HT-29 (cell line): Measurements from ENCODE around the gene PDE7B. TPM values are rescaled to one million over a fixed set of nuclear protein-coding genes. Genes with fewer than 3 reads are reported as not detected.

Experiments used
- DNase-seq: peaks from one replicate; pipeline ENCODE4 v3.0.0-alpha.2; 2015; ENCODE audit warnings: low spot score
- total RNA-seq: library from RNA; depleted of rRNA; stranded (reverse); fragments of >200 nt; shearing (Covaris generic); gene quantifications from 2 replicates; pipeline ENCODE4 v1.2.3, GENCODE V29; 2014

Gene PDE7B
- total RNA-seq, 1 experiment from 2014 or later, result not detected

DNA sequence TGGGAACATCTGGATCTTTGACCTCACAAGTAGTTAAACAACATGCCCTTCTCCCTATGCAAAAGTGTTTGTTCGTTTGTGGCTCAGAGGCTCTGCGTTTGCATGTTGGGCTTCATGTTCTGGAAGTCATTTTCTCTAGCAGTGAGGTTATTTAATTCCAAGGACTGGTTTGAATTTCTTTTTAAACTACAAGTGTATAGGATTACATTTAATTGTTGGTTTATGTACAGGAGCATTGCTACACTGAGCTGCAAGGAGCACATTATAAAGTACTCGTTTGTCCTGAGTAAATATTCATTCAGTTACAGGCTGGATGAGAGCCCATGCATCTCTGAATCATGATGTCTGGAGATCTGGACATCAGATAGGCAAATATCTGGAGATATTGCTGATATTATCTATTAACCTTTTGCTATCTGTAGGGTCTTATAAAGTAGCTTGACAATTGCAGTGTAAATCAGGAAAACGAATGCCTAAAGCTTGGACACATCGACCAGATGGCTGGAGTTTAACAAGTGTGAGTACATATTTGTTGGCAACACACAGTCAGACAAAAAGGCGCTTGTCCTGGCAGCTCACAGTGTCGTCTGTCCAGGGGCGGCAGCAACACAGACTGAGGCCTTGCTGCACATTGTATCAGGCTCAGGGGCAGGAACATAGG, 84.6 kb downstream of the PDE7B start:
- no peak for DNase-seq

DNA sequence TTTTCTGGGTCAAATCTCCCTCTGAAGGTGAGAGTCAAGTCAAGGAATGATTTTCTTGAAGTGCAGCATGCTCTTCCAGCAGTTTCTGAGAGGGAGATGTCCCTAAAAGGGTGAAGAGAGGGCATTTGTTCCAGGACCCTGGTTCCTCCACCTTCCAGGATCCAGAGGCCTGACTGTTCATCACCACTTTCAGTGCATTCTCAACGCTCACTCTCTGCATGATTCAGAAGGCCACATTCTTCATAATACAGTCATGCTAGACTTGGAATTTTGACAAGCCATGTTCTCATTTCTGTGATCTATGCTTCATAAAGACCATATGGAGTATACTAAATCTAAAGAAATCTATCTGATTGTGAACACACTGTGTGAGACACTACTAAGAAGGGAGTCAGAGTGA, 85.1 kb downstream of the PDE7B start:
- DNase-seq, result no peak

DNA sequence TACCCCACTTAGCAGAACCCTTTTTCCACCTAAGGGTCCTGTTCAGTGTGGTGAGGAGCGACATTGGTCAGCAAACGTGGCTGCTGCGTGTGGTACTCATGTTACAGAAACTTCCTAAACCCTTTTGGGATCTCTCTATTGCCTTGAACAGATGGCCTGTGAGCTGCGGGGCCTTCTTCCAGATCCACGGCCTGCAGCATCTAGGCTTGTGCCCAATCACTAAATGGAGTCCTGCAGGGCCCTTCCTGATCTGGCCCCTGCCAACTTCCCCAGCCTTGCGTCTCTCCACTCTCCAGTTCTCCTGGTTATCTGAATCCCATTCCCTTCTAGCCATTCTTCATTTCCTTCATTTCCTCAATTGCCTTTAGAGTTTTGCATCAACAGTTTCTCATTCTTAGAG, 85.6 kb downstream of the PDE7B start:
- no peak for DNase-seq

DNA sequence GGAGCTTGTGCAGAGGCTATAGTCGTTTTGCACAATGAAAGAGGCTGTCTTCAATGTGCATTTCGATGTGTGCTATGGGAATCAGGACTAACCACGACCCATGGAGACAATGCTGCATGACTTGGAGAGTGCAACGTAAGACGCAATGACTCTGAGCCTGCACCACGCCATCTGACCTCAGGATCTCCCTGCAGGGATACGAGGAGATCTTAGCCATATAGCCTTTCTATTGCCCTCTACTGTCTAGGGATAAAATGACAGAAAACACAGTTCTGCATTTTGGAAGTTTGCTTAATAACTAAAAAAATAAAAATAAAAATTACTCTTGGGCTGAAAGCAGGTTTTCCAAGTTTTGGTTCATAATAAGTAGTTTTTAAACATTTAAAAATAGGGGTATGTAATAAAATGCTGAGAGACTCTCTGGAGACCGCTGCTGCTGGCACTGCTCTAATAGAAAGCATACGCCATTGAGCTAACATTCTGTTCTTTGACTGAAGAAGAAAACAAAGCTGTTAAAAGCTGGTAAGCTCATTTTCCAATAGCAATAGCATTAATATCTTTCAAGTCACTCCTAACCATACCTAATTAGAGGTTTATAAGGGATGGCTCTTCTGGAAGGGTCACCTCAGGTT, 87.2 kb downstream of the PDE7B start:
- peak; percentile 7 for DNase-seq

DNA sequence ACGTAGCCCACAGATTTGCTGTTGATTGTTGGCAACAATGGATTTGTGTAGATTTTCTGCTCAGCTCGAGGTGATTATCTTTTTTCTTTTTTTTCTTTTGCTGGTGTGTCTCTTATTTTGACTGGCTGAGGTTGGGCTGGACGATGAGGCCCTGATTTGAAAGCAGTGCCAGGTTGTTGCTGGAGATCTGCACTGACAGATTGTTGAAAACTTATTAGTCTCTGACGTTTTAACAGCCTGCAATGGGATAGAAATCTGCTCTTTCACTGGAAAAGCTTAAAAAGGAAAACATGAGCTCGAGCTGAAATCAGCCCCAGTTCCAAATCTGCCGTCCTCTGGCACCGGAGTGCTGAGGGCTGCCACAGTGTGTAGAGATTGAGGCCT, 87.7 kb downstream of the PDE7B start:
- no peak for DNase-seq

DNA sequence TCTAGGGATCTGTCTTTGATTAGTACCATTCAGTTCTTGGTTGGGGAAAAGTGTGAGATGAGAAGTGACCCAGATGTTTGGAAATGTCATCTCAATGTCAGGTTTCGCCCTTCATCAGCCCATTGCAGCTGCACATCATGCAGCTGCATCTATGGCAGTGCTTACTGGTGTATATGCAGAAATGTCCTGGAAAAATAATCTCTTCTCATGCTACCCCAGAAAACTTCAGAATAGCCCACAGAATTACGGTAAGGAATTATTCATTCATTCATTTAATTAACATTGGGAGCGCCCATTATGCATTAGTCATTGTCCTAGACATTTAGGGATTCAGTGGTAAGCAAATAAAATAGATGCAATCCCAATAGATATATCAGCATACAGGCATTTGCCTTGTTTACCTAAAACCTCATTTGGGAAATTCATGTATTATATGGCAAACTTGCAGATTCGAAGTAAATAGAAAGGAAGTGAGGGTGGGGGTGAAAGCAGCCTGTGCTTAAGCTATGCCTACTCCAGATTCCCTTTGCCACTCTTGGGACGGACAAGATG, 89.2 kb downstream of the PDE7B start:
- DNase-seq, result no peak

DNA sequence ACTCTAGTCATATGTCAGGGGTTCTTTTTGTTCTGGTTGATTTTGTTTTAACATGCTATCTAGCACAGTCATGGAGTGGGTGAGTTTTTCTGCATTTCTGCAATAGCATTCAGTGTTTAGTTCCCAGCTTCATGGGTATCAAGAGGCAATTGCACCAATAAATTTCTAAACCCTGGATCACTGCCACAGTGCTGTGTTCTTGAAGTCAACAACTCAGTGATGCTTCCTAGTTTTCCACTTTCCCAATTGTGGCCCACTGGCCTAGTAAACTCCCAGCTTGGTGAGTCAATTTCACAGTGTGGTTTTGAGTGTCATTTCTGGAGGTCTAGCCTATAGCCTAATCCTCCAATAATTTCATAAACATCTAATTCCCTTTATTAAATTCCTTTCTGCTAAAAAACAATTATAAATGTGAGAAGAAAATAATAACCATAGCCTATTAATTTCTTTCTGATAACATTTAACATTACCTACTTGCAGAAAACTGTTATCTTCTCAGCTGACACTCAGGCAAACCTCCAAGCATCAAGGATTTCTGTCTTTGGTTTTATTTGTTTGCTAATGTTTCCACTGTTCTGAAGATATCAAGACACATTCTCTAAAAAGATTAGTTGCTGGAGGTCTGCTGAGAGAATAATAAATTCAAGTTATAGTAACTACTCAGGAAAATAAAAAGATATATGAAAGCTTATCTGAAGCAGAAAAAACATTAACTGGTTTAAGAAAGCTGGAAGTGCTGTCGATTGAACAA, 89.9 kb downstream of the PDE7B start:
- no peak for DNase-seq

DNA sequence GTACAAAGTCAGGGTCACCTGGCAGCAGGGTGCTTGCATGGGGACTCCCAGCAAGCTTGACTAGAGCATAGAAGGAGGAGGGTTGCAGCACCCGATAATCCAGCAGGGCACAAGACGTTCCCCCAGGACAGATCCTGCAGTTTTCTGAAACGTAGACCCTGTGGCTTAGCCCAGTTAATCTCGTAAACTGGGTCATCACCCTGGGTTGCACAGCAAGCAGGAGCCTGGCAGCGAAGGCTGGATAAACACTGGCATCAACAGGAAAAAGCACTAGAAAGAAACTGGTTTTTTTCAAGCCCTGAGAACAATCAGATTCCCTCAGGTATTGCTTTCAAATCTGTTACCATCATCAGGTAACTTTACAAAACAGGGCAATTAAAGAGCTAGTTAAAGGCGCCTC, 92.6 kb downstream of the PDE7B start:
- DNase-seq, result no peak

DNA sequence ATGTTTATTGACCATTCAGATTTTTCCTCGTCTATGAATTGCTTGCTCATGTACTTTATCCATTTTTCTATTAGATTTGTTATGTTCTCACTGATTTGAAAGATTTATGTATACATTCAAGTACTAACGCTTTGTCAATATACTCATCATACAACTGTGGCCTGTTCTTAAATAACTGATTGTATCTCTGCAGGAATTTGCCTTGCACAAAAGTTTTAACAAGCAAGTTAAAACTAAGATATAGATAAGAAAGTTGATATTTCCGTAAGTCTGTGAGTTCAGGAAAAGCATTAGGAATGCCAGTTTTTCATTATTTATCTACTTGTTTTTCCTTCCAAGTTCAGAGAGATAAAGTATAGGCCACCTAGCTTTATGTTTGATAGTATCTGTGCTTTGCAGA, 95.2 kb downstream of the PDE7B start:
- DNase-seq, result no peak

DNA sequence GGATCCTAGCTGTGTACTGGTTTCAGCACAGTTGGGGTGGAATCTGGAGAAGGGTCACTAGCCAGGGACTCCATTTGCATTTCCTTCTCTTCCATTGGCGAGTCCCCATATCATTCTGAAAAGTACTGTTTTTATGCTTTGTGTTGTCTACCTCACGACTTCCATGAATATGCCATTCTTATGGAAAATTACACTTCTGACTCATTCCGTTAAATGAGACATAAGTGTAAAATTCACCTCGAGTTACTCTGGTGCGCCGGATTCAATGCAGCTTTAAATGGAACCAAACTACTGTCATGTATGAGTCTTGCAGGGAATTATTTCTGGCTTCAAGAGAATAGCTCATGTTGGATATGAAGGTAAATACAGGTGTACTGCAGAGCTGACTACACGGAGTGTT, 99.2 kb downstream of the PDE7B start:
- DNase-seq, result no peak

DNA sequence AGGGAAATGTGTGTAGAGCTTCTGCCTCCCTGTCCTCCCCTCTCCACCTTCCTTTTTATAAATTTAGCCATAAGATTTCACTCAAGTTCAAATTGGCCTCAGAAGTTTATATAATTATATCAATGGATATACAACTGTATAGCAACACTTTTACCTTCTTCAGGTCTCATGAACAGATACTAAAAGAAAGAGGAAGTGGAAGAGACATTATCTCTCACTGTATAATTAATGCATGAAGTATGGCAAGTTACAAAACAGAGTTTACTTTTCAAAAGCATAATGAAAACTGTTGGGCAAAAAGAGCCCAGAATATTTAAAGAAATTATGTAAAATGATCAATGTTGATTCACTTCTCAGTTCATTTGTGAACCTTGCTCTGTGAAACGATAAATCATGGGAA, 99.7 kb downstream of the PDE7B start:
- DNase-seq, result no peak

DNA sequence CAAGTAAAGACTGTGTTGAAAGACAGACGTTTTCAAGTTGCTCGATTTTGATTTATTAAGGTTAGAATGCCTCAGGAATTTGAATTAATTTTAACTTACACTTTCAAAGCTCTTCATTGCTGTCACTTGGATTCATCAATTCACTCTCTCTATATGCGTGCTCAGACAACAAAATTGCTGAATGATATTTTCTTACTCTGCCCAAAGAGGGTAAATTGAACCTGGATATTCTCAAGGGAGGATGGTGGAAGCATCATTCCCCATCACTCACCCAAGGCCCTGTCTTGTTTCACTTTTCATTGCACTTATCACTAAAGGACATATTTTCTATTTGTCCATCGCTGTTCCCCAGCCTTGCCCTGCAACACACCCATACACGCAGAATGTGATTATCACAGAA, 102.3 kb downstream of the PDE7B start:
- no peak for DNase-seq

DNA sequence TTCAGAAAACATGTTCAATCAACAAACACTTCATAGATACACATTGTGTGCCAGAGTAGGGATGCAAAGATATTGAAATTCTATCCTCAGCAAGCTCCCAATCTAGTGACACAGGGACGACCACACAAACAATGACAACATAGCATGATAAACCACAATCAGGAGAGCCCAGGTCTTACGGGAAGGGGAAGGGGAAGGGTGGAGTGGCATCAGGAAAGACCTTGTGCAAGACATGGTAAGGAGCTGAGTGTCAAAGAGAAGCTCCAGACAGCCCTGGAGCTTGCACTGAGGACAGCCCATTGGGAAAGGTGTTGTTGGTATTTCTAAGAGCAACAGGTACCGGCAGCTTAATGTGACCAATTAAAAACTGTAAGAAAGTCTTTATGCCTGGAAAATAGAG, 103.6 kb downstream of the PDE7B start:
- DNase-seq, result no peak

DNA sequence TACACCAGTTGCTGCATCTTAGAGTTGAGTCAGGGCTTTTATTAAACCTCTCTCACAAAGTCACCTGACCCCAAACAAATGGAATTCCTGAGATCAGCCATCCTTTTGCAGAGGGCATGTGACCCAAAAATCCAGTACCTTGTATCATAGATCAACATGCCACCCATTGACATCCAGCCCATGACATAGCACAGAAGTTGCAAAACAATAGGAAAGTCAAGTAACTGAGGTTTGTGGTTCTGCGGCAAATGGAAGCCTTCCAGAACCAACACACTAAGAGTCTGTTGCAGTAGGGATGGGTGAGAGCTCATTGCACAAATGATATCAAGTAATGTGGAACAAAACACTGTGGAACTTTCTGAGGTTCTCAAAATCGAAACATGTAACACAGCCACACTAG, 111.2 kb downstream of the PDE7B start:
- DNase-seq, result no peak

DNA sequence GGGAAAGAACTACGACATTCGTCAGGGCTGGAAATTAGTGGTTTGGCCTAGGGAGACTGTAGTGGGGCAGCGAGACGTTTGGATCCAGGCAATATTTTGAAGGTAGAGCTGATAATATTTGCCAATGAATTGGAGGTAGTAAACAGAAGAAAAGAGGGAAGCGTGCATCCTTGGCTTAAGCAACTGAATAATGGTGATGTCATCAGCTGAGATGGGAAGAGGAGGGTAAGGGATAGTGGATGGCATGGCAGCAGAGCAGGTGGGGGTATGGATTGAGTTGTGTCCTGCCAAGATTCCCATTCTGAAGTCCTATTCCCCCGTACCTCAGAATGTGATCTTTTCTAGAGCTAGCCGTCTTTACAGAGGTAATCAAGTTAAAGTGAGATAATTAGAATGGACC, 119.2 kb downstream of the PDE7B start:
- DNase-seq, result no peak

DNA sequence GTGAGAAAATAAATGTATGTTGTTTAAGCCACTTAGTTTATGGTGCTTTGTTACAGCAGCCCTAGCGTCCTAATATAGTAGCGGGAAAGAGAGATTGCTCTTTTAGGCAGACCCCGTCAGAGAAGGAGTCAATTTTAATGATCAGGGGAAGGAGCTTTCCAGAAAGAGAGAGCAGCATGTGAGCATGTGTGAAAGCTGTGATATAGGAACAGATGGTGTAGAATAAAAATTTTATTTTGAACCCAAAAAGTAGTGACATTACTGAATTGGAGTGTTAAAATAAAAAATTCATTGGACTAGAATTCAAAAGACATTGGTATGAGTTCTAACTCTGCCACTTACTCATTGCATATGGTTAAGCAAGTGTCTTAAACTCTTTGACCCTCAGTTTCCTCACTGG, 119.8 kb downstream of the PDE7B start:
- DNase-seq, result no peak

DNA sequence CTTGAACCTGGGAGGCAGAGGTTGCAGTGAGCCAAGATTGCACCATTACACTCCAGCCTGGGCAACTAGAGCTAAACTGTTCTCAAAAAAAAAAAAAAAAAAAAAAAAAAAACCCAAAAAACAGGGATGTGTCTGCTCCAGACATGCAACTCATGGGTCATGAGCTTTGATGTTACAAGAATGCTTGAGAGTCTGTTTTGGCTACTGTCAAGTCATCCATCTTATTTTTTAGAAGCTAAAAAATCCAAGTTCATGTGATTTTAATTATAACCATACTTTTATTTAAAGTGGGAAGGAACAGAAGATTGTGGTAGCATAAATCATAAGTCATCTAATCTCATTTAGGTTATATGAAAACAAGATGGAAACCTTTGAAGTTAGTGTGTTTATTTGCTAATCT, 120.6 kb downstream of the PDE7B start:
- DNase-seq, result no peak

DNA sequence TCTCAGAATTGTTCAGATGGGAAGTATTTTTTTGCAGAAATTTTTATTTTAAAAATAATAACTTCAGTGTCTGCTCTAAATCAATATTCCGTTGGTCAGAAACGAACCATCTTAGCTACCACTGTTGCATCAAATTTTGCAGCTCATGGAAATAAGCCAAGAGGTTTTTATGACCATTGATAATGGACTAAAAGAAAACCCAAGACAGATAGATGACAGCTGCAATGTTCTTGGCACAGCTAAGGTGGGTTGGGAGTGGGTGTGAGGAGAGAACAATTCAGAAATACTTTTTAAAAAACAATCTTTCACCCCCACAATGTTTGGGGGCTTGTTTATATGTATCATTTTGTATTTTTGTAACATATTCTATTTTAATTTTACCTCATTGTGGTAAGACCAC, 121.1 kb downstream of the PDE7B start:
- DNase-seq, result no peak

DNA sequence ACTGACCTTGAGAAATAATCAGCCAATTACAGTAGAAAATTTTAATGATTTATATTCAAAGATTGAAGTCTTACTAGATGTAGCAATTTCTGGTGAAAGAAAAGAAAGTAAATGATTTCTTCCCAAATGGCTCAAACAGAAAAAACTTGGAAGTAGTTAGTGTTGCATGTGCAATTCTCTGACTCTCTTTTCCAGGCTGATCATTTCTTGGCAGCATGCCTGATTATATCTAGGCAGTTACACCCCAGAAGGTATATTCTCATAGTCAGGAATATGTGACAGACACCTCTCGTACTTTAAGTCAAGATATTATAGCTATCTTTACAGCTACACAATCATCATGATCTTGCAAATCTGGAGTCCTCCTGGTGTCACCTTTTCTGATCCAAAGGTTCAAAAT, 122.9 kb downstream of the PDE7B start:
- DNase-seq, result no peak

DNA sequence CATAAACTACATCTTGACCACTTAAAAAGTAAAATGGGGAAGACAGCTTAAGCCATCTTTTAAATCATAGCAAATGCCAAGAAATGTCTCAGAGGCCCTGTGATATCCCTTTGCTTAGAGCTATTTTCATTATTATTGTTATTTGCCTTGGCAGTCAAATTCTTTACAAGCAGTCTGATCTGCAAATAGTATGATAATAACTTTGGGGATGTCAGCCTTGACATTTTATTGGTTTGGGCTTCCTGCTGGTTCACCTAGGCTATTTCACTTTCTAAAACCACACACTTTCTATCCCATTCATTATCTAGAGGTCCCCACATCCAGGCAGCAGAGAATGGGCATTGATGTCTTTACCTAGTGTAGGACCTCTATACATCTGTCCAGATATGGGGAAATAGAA, 125.1 kb downstream of the PDE7B start:
- no peak for DNase-seq

DNA sequence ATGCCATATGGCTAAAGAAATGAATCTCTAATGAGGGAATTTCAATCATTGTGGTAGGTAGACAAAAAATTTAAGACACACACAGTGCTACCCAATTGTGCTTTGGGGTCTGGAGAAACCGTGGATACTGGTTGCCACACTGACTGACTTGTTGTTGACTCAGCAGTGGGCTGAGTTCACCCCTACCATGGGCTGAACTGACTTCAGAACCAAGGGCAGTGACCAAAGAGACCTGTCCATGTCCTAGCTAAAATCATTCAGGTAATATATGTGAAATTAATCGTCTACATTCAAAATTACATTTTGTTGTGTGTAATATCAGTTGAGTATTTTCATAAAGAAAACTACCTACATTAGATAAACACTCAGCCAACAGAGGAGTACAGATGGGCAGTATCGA, 131.6 kb downstream of the PDE7B start:
- DNase-seq, result no peak

DNA sequence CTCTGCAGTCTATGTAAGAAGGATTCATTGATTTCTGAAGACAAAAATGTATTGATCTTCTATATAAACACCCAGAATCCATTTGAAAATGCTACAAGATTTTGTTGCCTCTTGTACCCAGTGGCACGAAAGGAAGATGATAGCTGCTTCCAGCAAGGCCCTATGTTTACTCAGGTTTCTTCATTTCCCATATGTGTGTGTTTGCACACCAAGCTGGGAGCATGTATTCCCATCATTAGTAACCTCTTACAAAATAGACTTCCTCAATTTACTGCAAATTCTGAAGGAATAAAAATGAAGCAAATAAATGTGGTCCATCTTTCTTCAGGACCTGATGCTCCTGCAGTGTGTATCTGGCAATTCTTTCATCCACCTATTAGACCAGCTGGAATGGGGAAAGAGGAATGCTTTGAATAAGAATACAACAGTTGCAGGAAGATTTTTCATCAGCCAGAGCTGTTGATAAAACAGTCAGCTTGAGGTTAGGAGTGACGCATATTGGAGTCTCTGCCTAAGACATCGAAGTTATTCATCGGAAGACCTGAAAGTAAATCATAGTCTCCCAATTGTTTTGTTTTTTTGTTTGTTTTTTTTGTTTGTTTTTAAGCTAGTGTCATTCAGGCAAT, 132.3 kb downstream of the PDE7B start:
- DNase-seq, result no peak
